Kasumi-1 (cell line): ENCODE results near the gene PTOV1.

Source experiments
- DNase-seq, 2 experiments: peaks; one replicate each; lab custom pipeline; 2025; lab: John Stamatoyannopoulos, UW

PTOV1 gene

DNA sequence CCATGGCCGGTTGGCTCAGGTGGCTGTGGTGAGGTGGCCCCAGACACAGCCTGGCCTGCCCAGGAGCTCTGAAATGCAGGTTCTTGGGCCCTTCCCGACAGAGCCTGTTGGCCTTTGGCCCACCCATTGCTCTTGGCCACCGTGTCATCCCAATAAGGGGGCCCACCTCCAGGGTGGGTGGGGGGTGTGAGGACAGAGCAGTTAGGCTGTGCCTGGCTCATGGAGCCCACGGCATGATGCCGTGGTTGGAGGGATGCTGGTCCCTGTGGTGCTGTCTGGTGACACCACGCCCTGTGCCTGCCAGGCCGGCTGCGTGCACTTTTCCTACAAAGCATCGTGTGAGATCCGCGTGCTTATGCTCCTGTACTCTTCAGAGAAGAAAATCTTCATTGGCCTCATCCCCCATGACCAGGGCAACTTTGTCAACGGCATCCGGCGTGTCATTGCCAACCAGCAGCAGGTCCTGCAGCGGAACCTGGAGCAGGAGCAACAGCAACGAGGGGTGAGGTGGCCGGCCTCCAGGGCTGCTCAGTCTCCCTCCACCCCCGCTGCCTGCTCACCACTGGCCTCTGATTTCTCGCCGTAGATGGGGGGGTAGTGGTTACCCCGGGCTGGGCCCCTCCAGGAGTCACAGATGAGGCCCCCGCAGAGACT is 8.8 kb downstream of the PTOV1 start:
- no peak for DNase-seq

- no peak for DNase-seq
These were observed 9.6 kb downstream of the PTOV1 start for GRCh38 chr19:49860336-49861102.

GRCh38 chr19:49861107-49861506 is 10.1 kb downstream of the PTOV1 start:
- DNase-seq = no peak

- no peak for DNase-seq
These were observed 10.8 kb downstream of the PTOV1 start for GRCh38 chr19:49861541-49862378.

- DNase-seq = peak; percentile 31 to 36
These were observed 11.7 kb downstream of the PTOV1 start for GRCh38 chr19:49862391-49863253.

- no peak for DNase-seq
These were observed 12.4 kb downstream of the PTOV1 start for GRCh38 chr19:49863254-49863934.

GRCh38 chr19:49863935-49864320 is 13.0 kb downstream of the PTOV1 start:
- no peak for DNase-seq

GRCh38 chr19:49864890-49865289 is 13.9 kb downstream of the PTOV1 start:
- peak in 1 of 2 experiments; percentile 59 for DNase-seq

DNA sequence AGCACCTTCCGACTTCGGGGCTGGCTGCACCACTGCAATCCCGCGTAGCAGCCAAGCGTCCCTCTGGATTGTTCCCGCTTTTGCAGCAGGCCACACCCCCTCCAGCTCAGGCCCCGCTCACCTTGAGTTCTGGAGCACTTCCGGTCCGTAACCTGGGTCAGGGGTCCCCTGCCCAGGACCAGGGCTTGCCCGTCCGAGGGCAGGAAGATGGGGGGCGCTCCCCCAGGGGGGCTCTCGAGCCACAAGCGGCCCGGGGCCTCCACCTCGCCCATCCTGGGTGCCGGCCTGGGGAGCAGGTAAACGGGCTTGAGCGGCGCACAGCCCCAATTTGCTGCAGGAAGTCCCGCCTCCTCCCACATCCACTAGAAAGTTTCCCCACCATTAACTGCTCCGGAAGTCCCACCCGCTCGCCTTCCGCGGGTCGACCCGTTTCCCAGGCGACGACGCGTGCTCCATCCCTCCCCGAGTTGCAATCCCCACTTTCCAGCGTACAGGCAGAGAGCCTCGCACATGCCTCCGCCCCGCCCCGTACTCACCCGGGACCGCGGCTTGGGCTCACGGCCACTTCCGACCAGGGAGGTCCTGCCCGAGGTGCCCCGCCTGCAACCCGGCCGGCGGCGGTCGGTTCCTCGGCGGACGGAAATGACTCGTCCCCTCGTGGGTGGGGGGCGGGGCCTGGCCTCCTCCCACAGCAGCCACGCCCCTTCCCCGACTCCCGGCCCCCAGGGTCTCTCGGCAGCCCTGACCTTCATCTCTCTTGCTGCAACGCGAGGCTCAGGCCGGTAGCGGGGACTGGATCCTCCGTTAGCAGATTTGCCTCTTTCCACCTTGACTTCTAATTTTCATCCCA is 16.2 kb downstream of the PTOV1 start, which contains the start of gene PNKP:
PNKP (minus strand) TSS at position 644 of the 850 bp plus-strand sequence; CDS start at position 272, 372 bp downstream.
- peak; percentile 92 to 95 for DNase-seq

GRCh38 chr19:49869009-49869483 is 18.1 kb downstream of the PTOV1 start:
- no peak for DNase-seq

DNA sequence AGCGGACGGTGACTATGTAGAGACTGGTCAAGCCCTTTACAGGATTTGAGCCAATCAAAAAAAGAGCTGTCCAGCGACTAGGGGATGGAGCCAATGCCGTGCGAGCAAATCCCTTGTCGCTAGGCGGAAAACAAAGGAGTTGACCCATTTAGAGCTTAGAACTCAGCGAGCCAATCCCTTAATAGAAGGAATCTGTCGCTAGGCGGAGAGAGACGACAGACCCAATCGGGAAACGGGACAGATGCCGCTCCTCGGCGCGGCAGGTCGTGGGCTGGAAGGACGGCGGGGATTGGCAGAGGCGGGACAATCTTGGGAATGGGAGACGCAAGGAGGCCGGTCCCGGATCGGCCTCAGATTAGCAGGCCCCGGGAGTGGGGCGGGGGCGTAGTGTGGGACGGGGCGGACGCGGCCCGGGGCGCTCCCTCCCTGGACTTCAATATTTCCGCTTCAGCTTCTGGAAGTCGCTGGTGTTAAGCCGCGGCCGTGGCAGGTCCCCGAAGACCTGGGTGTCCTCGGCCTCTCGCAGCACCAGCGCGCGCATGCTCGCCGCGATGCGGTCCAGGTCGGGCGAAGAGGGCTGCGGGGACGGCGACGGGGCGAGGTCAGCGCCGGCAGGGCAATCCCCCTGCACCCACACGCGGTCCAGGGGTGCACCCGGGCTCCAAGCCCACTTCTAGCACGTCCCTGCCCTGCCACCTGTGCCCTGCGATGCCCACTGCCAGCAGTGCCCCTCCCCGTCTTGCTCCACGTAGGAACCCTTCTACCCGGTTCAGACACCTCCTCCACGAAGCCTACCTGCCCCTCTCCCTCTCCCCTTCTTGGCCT is 18.7 kb downstream of the PTOV1 start:
- DNase-seq = peak; percentile 100

GRCh38 chr19:49870309-49870901 is 19.4 kb downstream of the PTOV1 start:
- no peak for DNase-seq

GRCh38 chr19:49871349-49871985 is 20.5 kb downstream of the PTOV1 start:
- DNase-seq = no peak

DNA sequence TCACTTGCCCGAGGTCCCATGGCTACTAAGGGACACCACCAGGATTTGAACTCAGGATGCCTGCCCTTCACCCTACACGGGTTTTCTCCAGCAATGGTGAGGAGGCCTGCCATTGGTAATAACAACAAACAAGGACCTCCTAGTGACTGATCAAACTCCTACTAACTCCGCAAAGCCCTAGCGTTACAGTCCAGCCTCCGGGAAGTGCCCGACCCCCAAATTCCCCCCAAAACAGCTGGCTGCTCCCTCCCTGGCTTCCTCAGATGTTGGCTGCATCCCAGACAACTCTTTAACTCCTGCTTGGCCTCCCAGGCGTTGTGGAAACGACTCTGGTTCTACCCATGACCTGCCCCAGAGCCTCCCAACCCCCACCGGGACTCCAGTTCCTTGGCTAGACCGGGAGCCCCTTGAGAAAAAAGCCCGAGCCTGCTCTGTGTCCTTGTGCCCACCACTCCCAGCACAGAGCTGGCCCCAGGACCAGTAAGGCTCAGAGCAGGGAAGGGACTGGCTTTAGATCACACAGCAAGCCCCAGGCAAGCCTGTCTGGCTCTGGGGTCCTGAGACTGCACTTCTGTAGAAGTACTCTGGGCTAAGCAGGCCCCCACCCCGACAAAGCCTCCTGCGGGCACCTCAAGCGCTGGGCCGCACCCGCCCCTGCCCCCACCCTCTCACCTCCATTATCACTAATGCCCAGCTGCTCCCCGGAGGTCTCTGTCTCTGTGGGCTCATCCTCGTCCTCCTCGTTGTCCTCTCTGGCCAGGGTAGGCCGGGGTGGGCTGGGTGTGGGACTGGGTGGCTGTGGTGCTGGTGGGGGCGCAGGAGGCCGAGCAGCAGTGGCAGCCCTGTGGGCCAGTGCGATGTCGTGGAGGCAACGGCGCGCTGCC is 21.5 kb downstream of the PTOV1 start:
- no peak for DNase-seq

DNA sequence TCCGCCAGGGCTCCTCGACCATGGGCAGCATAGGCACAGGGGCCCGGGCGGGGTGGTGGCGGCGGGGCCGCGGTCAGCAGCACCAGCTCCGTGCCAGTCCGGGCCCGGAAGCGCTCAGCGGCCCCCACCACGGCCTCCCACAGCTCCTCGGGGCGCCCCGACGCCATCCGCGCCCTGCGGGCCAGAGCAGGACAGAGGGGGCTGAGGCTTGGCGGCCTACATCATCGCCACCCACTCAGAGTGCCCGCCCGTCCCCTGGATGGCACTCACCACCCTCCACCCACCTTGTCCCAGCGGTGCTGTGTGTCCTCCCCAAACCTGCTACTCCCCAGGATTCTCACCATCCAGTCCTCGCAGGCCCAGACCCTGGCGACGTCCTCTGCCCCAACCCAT is 22.2 kb downstream of the PTOV1 start:
- no peak for DNase-seq

DNA sequence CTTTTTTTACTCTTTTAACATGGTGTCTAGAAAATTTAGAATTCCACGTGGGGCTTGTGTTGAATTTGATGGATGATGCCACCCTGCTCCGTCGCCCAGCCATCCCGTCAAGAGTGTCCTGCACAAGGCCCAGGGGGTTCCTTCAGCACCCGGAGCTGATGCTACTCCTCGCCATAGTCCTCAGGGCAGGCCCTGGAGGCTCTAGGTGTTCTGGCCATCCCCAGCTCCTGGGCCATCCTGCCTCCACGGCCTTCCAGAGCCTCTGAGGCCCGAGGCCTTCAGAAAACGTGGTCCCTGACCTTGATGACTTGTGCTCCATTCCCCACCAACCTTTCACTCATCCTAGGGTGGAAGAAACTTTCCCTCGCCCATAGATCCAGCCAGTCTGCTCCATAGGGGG is 22.9 kb downstream of the PTOV1 start:
- DNase-seq = no peak

DNA sequence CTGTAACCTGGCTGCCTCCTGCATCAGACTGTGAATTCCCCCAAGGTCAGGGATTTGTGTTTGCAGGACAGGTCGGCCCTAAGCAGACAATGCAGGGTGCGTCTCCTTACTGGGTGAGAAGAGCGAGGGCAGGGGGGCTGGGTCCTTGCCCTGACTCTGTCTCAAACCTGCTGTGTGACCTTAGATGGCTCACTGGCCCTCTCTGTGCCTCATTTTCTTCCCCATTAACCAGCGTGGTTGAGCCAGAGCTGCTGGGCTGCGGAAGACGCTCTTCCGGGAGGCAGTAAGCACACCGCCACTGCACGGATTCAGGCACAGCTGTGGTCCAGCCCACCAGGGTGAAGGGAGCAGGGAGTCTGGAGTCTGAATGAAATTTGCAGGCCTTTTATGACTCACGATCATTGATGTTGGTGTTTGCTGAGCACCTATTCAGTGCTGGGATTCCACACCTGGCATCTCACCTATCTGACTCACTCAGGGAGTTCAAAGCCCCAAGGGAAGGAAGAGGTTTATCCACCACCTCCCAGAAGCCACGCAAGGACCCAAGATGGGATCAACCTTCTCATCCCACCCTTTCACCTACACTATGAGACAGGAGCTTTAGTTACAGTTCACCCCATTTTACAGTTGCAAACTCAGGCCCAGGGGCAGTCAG is 23.7 kb downstream of the PTOV1 start:
- no peak for DNase-seq
